ENCODE results near the gene TRPM5.

GRCh38 chr11:2452321-2453012 is 8.2 kb upstream of the TRPM5 start:
- TF ChIP-seq CTCF (IDR thresholded peaks at IDR 0.05) (no peak), EP300 (IDR thresholded peaks at IDR 0.05) (no peak), POLR2AphosphoS5 (IDR thresholded peaks at IDR 0.05) (no peak), POLR2A (IDR thresholded peaks at IDR 0.05) (no peak)
